HCT116 (cell line): ENCODE results near the gene MYCBP2. TPM values are rescaled to one million over a fixed set of nuclear protein-coding genes. Genes with fewer than 3 reads are reported as not detected.

Experiments
- ATAC-seq: fragments of 200-7000 bp; cut with Tn5 transposase; 2 replicates; pipeline ENCODE4 v1.9.1; 2020; ENCODE audit warnings: mild to moderate bottlenecking, moderate library complexity
- BruUV-seq: library from RNA; stranded (reverse); fragments of 400-500 nt; replicated peaks from 2 replicates; lab custom pipeline; 2021; lab: Mats Ljungman, UMichigan
- CTCF ChIA-PET: fragments of 300-600 bp; sonication (Branson Sonifier 250); formaldehyde crosslinking; loops from one replicate; lab custom pipeline; 2021; ENCODE audit warnings: antibody characterized with exemption; lab: Charles Lee
- POLR2A ChIA-PET: fragments of 300-600, 350-600 bp; sonication (Branson Sonifier 250); formaldehyde crosslinking; loops from one replicate; lab custom pipeline; 2021; ENCODE audit warnings: antibody characterized with exemption; lab: Charles Lee
- RAD21 ChIA-PET, 2 experiments: fragments of 300-600 bp; sonication (Branson Sonifier 250); formaldehyde crosslinking; loops; one replicate each; lab custom pipeline; 2023; ENCODE audit warnings: low total read pairs in 2 of 2; ENCODE audit not compliant: uncharacterized antibody in 2 of 2, unreplicated experiment in 2 of 2, low non-redundant PET in 1 of 2; lab: Charles Lee
- DNase-seq: peaks from one replicate; pipeline ENCODE4 v3.0.0-alpha.2; 2010; ENCODE audit warnings: low read depth, low spot score
- H2AFZ ChIP-seq: fragments of 200-600 bp; shearing (Covaris generic), sonication (generic); 2 replicates; pipeline ENCODE4 v1.6.1; 2017; ENCODE audit warnings: low read depth, mixed run types, mixed read lengths, antibody characterized with exemption, low read length; ENCODE audit not compliant: poor library complexity, severe bottlenecking
- H3K27ac ChIP-seq: 2 replicates; pipeline ENCODE4 v1.5.1; 2012; ENCODE audit warnings: low read depth, low read length
- H3K27me3 ChIP-seq: fragments of 200-600 bp; sonication (generic); 2 replicates; pipeline ENCODE4 v1.6.1; 2016; ENCODE audit warnings: mixed run types, low read length, mixed read lengths; ENCODE audit not compliant: insufficient read depth
- H3K36me3 ChIP-seq, 2 experiments: fragments of 200-500 bp in 1 of 2; fragments of 200-600 bp in 1 of 2; sonication (Bioruptor generic) in 1 of 2; sonication (generic) in 1 of 2; 2 replicates each; pipeline versions ENCODE4 v1.5.1 to v1.6.1; 2014 to 2016; ENCODE audit warnings: low read length in 2 of 2, inconsistent platforms in 1 of 2, mixed read lengths in 1 of 2, mixed run types in 1 of 2; ENCODE audit not compliant: insufficient read depth in 2 of 2, control insufficient read depth in 1 of 2
- H3K4me1 ChIP-seq, 2 experiments: fragments of 200-600 bp in 1 of 2; sonication (generic) in 1 of 2; 2 replicates each; pipeline versions ENCODE4 v1.5.1 to v1.6.1; 2012 to 2017; ENCODE audit warnings: low read length in 2 of 2, inconsistent platforms in 1 of 2, mild to moderate bottlenecking in 1 of 2, mixed read lengths in 1 of 2, mixed run types in 1 of 2, moderate library complexity in 1 of 2; ENCODE audit not compliant: insufficient read depth in 2 of 2, control insufficient read depth in 1 of 2
- H3K4me2 ChIP-seq: fragments of 200-600 bp; sonication (generic); 2 replicates; pipeline ENCODE4 v1.6.1; 2017; ENCODE audit warnings: mixed run types, low read length, mixed read lengths
- H3K4me3 ChIP-seq, 2 experiments: fragments of 200-600 bp in 1 of 2; sonication (generic) in 1 of 2; replicated peaks in 1 of 2; 2 replicates each; pipeline ENCODE4 v1.5.1; 2011 to 2016; ENCODE audit warnings: low read length in 2 of 2, control low read depth in 1 of 2, low read depth in 1 of 2, mild to moderate bottlenecking in 1 of 2, mixed read lengths in 1 of 2, mixed run types in 1 of 2
- H3K79me2 ChIP-seq: fragments of 200-600 bp; sonication (generic); 2 replicates; pipeline ENCODE4 v1.6.1; 2017; ENCODE audit warnings: mild to moderate bottlenecking, mixed run types, low read length, moderate library complexity, mixed read lengths; ENCODE audit not compliant: insufficient read depth
- H3K9ac ChIP-seq: fragments of 200-600 bp; sonication (generic); 2 replicates; pipeline ENCODE4 v1.6.1; 2016; ENCODE audit warnings: low read length, mixed read lengths
- H3K9me2 ChIP-seq: fragments of 200-600 bp; sonication (generic), shearing (Covaris generic); 2 replicates; pipeline ENCODE4 v1.6.1; 2017; ENCODE audit warnings: mixed run types, mild to moderate bottlenecking, moderate library complexity; ENCODE audit not compliant: insufficient read depth
- H3K9me3 ChIP-seq, 2 experiments: fragments of 200-500 bp in 1 of 2; fragments of 200-600 bp in 1 of 2; sonication (Bioruptor generic) in 1 of 2; sonication (generic) in 1 of 2; 2 replicates each; pipeline ENCODE4 v1.6.1; 2014 to 2017; ENCODE audit warnings: low read length in 2 of 2, mixed read lengths in 2 of 2, inconsistent platforms in 1 of 2, low read depth in 1 of 2, mild to moderate bottlenecking in 1 of 2, mixed run types in 1 of 2, moderate library complexity in 1 of 2; ENCODE audit not compliant: control insufficient read depth in 1 of 2, insufficient read depth in 1 of 2
- H4K20me1 ChIP-seq: fragments of 200-600 bp; sonication (generic), shearing (Covaris generic); 2 replicates; pipeline ENCODE4 v1.6.1; 2017; ENCODE audit warnings: mixed run types, mild to moderate bottlenecking, moderate library complexity; ENCODE audit not compliant: insufficient read depth
- ELF1 ChIP-seq: IDR thresholded peaks from 2 replicates; pipeline ENCODE4 v1.6.1; 2012; ENCODE audit warnings: low read depth, borderline replicate concordance
- EZH2phosphoT487 ChIP-seq: fragments of 200-600 bp; IDR thresholded peaks from 2 replicates; pipeline ENCODE4 v1.6.1; 2018; ENCODE audit warnings: antibody characterized with exemption, borderline replicate concordance
- JUND ChIP-seq: IDR thresholded peaks from 2 replicates; pipeline ENCODE4 v1.6.1; 2012
- MAX ChIP-seq: IDR thresholded peaks from 2 replicates; pipeline ENCODE4 v1.6.1; 2012
- POLR2AphosphoS5 ChIP-seq: IDR thresholded peaks from 2 replicates; pipeline ENCODE4 v1.6.1; 2011; ENCODE audit warnings: mild to moderate bottlenecking, low read depth, low read length, moderate library complexity
- SIN3A ChIP-seq: IDR thresholded peaks from 2 replicates; pipeline ENCODE4 v1.6.1; 2012; ENCODE audit warnings: low read depth
- SP1 ChIP-seq: IDR thresholded peaks from 2 replicates; pipeline ENCODE4 v1.6.1; 2012; ENCODE audit warnings: low read depth
- YY1 ChIP-seq: IDR thresholded peaks from 2 replicates; pipeline ENCODE4 v1.6.1; 2011; ENCODE audit warnings: low read length, low read depth, moderate library complexity, mild to moderate bottlenecking; ENCODE audit not compliant: insufficient replicate concordance; ENCODE audit errors: extremely low read depth
- ZFX ChIP-seq: fragments of 450-650 bp; IDR thresholded peaks from 2 replicates; pipeline ENCODE4 v1.6.1; 2017
- intact Hi-C: fragments of 100-400 bp; cut with micrococcal nuclease; formaldehyde crosslinking; loops from 2 replicates; pipeline ENCODE4 v1.10.0; 2022
- total RNA-seq: library from RNA; stranded (reverse); gene quantifications from one replicate; pipeline ENCODE4 v1.2.1, GENCODE V29; 2021; ENCODE audit not compliant: unreplicated experiment
- TF ChIP-seq, protein P1 (sequence below): IDR thresholded peaks from 2 replicates; pipeline ENCODE4 v1.6.1; 2012
- TF ChIP-seq, protein P2 (sequence below): IDR thresholded peaks from 2 replicates; pipeline ENCODE4 v1.6.1; 2011; ENCODE audit warnings: mild to moderate bottlenecking, low read length, moderate library complexity; ENCODE audit not compliant: insufficient replicate concordance; ENCODE audit errors: extremely low read depth

Gene MYCBP2
- total RNA-seq, 1 experiment from 2014 or later, result 48.5 TPM

DNA sequence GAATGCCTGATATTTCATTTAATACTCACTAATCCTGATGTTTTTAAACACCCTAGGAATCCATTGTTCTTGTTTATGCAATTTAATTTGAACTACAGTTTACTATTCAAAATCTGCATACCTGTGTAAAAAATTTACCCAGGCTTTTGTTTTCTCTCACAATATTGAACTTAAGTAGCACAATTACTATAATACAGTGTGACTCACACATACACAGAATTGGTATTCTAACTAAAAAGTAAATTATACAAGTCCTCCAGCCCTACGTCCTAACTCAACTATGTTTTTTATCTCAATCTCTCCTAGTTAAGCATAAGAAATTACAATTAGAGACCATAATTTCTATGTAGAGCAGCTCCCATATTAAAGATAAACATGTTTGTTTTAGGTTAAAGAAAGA, 41.8 kb downstream of the MYCBP2 start:
- Histone ChIP-seq H3K27ac (no peak overlapping the region), H3K36me3 (no peaks in the 10 kb centered on the region; a peak in 1 of 4 replicates), H3K27me3 (no peaks in the 10 kb centered on the region), H2AFZ (no peak overlapping the region), H4K20me1 (no peaks in the 10 kb centered on the region), H3K4me3 (no peak overlapping the region), H3K9me2 (no peaks in the 10 kb centered on the region), H3K4me2 (no peak overlapping the region), H3K4me1 (no peaks in the 10 kb centered on the region), H3K9me3 (no peaks in the 10 kb centered on the region), H3K9ac (no peak overlapping the region), H3K79me2 (0 out of 2 replicates have a peak, but pooled peaks cover 10% of the 10 kb centered on the region)
- BruUV-seq, result no TSS peak
- DNase-seq (no peak), ATAC-seq (no peak)
- intact Hi-C loops, result no loop called here
- TF ChIP-seq, protein P1, sequence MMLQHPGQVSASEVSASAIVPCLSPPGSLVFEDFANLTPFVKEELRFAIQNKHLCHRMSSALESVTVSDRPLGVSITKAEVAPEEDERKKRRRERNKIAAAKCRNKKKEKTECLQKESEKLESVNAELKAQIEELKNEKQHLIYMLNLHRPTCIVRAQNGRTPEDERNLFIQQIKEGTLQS, result no peak
- no peak for TF ChIP-seq SIN3A
- TF ChIP-seq ZFX, result no peak
- TF ChIP-seq ELF1, result no peak
- no peak for TF ChIP-seq MAX
- TF ChIP-seq, protein P2, sequence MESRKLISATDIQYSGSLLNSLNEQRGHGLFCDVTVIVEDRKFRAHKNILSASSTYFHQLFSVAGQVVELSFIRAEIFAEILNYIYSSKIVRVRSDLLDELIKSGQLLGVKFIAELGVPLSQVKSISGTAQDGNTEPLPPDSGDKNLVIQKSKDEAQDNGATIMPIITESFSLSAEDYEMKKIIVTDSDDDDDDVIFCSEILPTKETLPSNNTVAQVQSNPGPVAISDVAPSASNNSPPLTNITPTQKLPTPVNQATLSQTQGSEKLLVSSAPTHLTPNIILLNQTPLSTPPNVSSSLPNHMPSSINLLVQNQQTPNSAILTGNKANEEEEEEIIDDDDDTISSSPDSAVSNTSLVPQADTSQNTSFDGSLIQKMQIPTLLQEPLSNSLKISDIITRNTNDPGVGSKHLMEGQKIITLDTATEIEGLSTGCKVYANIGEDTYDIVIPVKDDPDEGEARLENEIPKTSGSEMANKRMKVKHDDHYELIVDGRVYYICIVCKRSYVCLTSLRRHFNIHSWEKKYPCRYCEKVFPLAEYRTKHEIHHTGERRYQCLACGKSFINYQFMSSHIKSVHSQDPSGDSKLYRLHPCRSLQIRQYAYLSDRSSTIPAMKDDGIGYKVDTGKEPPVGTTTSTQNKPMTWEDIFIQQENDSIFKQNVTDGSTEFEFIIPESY, result no peak
- no peak for TF ChIP-seq YY1
- no peak for TF ChIP-seq JUND
- TF ChIP-seq POLR2AphosphoS5, result no peak
- no peak for TF ChIP-seq SP1
- no peak for TF ChIP-seq EZH2phosphoT487
- RAD21 ChIA-PET, result no interaction called here
- CTCF ChIA-PET, result no interaction called here
- POLR2A ChIA-PET, result no interaction called here
